Measurements from ENCODE around the gene STARD5.

STARD5 gene

DNA sequence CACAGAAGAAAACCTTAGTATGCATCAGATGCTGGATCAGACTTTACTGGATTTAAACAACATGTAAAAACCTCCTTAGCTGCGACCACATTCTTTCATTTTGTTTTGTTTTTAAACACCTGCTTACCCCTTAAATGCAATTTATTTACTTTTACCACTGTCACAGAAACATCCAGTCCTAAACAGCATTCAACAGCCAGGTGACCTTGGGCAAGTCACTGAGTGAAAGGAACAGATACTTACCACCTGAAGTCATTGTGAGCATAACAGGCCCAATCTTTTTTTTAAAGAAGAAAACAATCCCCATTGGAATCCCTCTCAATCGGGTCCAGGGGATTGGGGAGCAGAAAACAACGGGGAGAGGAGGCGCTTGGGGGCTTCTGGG, 390 bp downstream of the STARD5 start:
- TF ChIP-seq POLR2A (IDR thresholded peaks at IDR 0.05; ENCODE audit: extremely low read depth, insufficient read length) (no peak), MYC (IDR thresholded peaks at IDR 0.05; ENCODE audit: low read depth, low read length) (no peak)
- TF ChIP-seq, protein P1, sequence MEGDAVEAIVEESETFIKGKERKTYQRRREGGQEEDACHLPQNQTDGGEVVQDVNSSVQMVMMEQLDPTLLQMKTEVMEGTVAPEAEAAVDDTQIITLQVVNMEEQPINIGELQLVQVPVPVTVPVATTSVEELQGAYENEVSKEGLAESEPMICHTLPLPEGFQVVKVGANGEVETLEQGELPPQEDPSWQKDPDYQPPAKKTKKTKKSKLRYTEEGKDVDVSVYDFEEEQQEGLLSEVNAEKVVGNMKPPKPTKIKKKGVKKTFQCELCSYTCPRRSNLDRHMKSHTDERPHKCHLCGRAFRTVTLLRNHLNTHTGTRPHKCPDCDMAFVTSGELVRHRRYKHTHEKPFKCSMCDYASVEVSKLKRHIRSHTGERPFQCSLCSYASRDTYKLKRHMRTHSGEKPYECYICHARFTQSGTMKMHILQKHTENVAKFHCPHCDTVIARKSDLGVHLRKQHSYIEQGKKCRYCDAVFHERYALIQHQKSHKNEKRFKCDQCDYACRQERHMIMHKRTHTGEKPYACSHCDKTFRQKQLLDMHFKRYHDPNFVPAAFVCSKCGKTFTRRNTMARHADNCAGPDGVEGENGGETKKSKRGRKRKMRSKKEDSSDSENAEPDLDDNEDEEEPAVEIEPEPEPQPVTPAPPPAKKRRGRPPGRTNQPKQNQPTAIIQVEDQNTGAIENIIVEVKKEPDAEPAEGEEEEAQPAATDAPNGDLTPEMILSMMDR (IDR thresholded peaks at IDR 0.05; ENCODE audit: low read depth, low read length): no peak
- TF ChIP-seq, protein P2, sequence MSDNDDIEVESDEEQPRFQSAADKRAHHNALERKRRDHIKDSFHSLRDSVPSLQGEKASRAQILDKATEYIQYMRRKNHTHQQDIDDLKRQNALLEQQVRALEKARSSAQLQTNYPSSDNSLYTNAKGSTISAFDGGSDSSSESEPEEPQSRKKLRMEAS (IDR thresholded peaks at IDR 0.05; ENCODE audit: low read depth, low read length): no peak
- no peak for DNase-seq (ENCODE audit: low read depth)
- H3K4me3 ChIP-seq (ENCODE audit: low read depth, low read length): peak overlapping the region; percentile 66

DNA sequence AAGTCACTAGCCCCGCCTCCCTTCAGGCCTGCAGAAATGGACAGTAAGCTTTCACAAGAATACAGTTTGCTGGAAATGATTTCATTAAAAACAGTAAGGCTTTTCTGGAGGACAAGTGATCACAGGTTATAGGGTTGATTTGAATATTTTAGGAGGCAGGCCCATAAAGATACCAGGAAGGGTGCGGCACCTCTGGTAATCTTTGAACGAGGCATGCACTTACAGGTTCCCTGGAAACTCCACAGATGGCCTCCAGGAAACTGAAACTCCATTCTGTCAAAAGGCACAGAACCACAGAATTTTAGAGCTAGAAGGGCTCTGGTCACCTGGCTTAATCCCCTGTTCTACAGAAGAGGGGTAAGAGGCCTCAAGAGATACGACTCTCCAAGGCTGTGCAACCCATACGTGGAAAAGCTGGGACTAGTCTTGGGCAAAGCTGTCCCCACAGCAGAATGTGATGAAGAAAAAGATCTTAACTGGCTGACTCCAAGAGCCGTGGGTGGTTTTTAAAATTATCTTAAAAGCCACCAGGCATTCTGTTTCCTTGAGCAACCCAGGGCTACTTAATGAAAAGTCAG, 1.2 kb downstream of the STARD5 start:
- no peak for DNase-seq (ENCODE audit: low read depth)
- no peak overlapping the region for H3K4me3 ChIP-seq (ENCODE audit: low read depth, low read length)
- no peak for TF ChIP-seq POLR2A (IDR thresholded peaks at IDR 0.05; ENCODE audit: extremely low read depth, insufficient read length)
- TF ChIP-seq, protein P1 (IDR thresholded peaks at IDR 0.05; ENCODE audit: low read depth, low read length): no peak
- TF ChIP-seq, protein P2 (IDR thresholded peaks at IDR 0.05; ENCODE audit: low read depth, low read length): no peak
- no peak for TF ChIP-seq MYC (IDR thresholded peaks at IDR 0.05; ENCODE audit: low read depth, low read length)

DNA sequence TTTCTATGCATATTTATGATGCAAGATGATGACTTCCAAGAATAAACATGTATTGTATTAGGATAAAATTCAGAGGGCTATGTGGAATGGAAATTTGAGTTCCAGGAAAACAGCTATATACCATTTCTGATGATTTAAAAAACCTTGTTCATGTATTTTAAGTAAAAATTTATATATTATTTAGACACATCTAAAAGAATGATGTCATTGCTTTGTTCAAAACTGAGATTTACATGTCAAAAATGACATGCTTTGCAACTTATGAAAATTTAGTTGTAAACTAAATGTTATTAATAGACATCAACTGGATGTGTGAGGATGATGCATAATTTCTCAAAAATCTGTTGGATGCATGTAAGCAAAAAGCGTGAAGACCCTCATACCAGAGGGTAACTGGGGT, 2.3 kb downstream of the STARD5 start:
- TF ChIP-seq, protein P2 (IDR thresholded peaks at IDR 0.05; ENCODE audit: low read depth, low read length): no peak
- TF ChIP-seq POLR2A (IDR thresholded peaks at IDR 0.05; ENCODE audit: extremely low read depth, insufficient read length) (no peak), MYC (IDR thresholded peaks at IDR 0.05; ENCODE audit: low read depth, low read length) (no peak)
- TF ChIP-seq, protein P1 (IDR thresholded peaks at IDR 0.05; ENCODE audit: low read depth, low read length): no peak
- no peak overlapping the region for H3K4me3 ChIP-seq (ENCODE audit: low read depth, low read length)
- no peak for DNase-seq (ENCODE audit: low read depth)

DNA sequence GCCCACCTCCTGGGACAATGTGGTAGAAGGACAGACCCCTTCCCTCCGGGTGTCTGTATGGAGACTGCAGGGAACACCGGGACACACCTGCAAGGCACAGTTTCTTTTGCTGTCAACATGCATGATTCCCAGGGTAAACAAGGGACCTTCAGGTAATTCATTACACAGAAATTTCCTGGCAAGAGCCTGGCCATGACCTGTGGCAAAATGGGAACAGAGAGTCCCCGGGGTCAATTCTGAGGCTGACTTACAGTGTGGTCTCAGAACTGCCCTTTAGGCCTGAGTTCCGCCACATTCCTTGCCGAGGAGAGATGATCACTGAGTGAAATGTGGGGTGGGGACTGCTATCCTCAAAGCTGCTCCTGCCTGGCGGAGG, 6.3 kb downstream of the STARD5 start:
- DNase-seq (ENCODE audit: low read depth): no peak
- TF ChIP-seq, protein P1 (IDR thresholded peaks at IDR 0.05; ENCODE audit: low read depth, low read length): no peak
- TF ChIP-seq, protein P2 (IDR thresholded peaks at IDR 0.05; ENCODE audit: low read depth, low read length): no peak
- TF ChIP-seq POLR2A (IDR thresholded peaks at IDR 0.05; ENCODE audit: extremely low read depth, insufficient read length) (no peak), MYC (IDR thresholded peaks at IDR 0.05; ENCODE audit: low read depth, low read length) (no peak)
- H3K4me3 ChIP-seq (ENCODE audit: low read depth, low read length): no peak overlapping the region

DNA sequence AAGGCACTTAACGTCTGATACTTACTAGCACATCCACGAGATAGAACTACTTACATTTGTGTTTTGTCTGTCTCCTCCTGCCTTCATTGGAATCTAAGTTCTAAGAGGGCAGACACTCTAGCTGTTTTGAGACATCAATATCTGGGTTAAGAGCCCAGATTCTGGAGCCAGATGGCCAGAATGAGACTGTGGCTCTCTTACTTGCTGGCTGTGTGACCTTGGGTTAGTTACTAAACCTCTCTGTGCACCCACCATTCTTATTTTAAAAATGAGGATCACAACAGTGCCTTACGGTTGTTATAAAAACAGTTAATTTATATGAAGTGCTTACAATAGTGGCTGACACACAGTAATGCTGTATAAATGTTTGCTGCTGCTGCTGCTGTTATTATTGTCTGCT, 7.7 kb downstream of the STARD5 start:
- no peak for DNase-seq (ENCODE audit: low read depth)
- TF ChIP-seq, protein P2 (IDR thresholded peaks at IDR 0.05; ENCODE audit: low read depth, low read length): no peak
- no peak for TF ChIP-seq POLR2A (IDR thresholded peaks at IDR 0.05; ENCODE audit: extremely low read depth, insufficient read length)
- no peak for TF ChIP-seq MYC (IDR thresholded peaks at IDR 0.05; ENCODE audit: low read depth, low read length)
- TF ChIP-seq, protein P1 (IDR thresholded peaks at IDR 0.05; ENCODE audit: low read depth, low read length): no peak
- no peak overlapping the region for H3K4me3 ChIP-seq (ENCODE audit: low read depth, low read length)
